Cardiac muscle cell (in vitro differentiated cells and primary cell): ENCODE results near the gene CUX1. TPM values are rescaled to one million over a fixed set of nuclear protein-coding genes. Genes with fewer than 3 reads are reported as not detected.

Source experiments
- DNase-seq, 2 donors: peaks; one replicate each; pipeline versions ENCODE4 v3.0.0 to v3.0.0-alpha.2; 2010 to 2017; ENCODE audit warnings: low read depth in 1 of 2, low spot score in 1 of 2
- H3K27ac ChIP-seq: fragments of 200-600 bp; sonication (generic); 2 replicates; pipeline ENCODE4 v1.5.1; 2016
- H3K27me3 ChIP-seq: fragments of 200-600 bp; sonication (generic); 2 replicates; pipeline ENCODE4 v1.6.0; 2016; ENCODE audit warnings: control low read depth
- H3K36me3 ChIP-seq: fragments of 200-600 bp; sonication (generic); 2 replicates; pipeline ENCODE4 v1.5.1; 2016; ENCODE audit warnings: control low read depth
- H3K4me1 ChIP-seq: fragments of 200-600 bp; sonication (generic); 2 replicates; pipeline ENCODE4 v1.8.1; 2017; ENCODE audit warnings: low read depth, mild to moderate bottlenecking, mixed run types
- H3K4me3 ChIP-seq: fragments of 200-600 bp; sonication (generic); 2 replicates; pipeline ENCODE4 v1.5.1; 2016; ENCODE audit warnings: mild to moderate bottlenecking
- H3K9me3 ChIP-seq: fragments of 200-600 bp; sonication (generic); 2 replicates; pipeline ENCODE4 v1.5.1; 2017; ENCODE audit warnings: low read depth, mild to moderate bottlenecking, control low read depth
- polyA plus RNA-seq: library from polyadenylated mRNA; unstranded; fragments of >200 nt; fragmentation: Nextera tagmentation; extraction: Ambion mirVana; gene quantifications from 2 replicates; pipeline ENCODE4 v1.2.1, GENCODE V29; 2016
- total RNA-seq: library from RNA; depleted of rRNA; stranded (reverse); fragments of >200 nt; gene quantifications from 2 replicates; pipeline ENCODE4 v1.2.3, GENCODE V29; 2016
- TF ChIP-seq, protein P1 (sequence below): IDR thresholded peaks from 2 replicates; pipeline ENCODE4 v1.5.1; 2012; ENCODE audit warnings: low read depth, mild to moderate bottlenecking, low read length

Gene CUX1
- total and polyA plus RNA-seq, 2 experiments from 2014 or later: 67.7 to 85.3 TPM

DNA sequence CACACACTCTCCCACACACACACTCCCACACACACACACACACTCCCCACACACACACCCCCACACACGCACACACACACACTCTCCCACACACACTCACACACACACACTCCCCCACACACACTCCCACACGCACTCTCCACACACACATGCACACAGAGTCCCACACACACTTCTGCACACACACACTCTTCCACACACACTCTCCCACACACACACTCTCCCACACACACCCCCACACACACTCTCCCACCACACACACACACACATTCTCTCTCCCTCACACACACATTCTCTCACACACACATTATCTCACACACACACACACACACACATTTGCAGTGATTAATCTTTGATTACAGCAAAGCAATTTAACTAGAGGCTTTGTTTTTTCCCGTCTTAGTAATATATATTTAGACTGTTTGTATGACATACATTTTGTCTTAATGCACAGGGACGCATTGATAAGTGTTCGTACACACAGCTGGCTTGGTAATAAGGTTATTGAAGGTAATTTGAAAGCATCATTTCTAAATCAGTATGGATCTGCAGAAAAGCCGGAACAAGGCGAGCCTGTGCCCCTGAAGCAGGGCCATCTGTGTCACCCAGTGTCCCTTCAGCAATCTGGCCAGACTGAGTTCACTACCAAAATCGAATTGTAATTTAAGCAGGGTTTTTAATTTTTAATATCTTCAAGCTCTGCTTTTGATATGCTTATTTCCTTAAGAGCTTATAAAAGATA lies 399.3 kb downstream of the CUX1 start:
- H3K36me3 ChIP-seq: peaks cover 6% of the 10 kb centered on the region
- DNase-seq: peak in 1 of 2 donors; percentile 5
- no peaks in the 10 kb centered on the region for H3K4me1 ChIP-seq
- no peaks in the 10 kb centered on the region for H3K27me3 ChIP-seq
- H3K4me3 ChIP-seq: no peak overlapping the region
- TF ChIP-seq, protein P1, sequence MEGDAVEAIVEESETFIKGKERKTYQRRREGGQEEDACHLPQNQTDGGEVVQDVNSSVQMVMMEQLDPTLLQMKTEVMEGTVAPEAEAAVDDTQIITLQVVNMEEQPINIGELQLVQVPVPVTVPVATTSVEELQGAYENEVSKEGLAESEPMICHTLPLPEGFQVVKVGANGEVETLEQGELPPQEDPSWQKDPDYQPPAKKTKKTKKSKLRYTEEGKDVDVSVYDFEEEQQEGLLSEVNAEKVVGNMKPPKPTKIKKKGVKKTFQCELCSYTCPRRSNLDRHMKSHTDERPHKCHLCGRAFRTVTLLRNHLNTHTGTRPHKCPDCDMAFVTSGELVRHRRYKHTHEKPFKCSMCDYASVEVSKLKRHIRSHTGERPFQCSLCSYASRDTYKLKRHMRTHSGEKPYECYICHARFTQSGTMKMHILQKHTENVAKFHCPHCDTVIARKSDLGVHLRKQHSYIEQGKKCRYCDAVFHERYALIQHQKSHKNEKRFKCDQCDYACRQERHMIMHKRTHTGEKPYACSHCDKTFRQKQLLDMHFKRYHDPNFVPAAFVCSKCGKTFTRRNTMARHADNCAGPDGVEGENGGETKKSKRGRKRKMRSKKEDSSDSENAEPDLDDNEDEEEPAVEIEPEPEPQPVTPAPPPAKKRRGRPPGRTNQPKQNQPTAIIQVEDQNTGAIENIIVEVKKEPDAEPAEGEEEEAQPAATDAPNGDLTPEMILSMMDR: no peak
- H3K27ac ChIP-seq: no peak overlapping the region
- no peaks in the 10 kb centered on the region for H3K9me3 ChIP-seq

DNA sequence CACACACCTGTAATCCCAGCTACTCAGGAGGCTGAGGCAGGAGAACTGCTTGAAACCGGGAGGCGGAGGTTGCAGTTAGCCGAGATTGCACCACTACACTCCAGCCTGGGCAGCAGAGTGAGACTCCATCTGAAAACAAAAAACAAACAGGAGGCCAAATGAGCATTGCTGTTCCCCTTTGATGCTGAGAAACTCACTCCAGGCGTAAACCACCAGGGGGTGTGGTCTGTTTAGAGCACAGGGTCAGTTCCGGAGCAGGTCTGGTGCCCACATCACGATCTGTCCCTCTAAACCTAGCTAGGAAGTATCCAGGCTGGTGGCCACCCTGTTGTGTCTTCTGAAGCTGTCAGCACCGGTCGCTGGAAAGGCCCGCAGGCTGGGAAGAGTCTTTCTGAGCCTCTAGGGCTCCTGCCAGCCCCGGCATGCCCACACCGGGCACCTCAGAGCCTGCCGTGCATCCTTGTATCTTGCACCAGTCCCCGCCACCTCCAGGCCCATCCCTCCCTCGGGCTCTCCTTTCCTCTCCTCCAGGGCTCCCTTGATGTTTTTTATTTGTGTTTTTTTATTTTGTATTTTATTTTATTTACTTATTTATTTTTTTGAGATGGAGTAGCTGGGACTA lies 402.9 kb downstream of the CUX1 start:
- TF ChIP-seq, protein P1: no peak
- Histone ChIP-seq H3K4me3 (no peak overlapping the region), H3K27me3 (no peaks in the 10 kb centered on the region), H3K27ac (no peak overlapping the region), H3K36me3 (peaks cover 6% of the 10 kb centered on the region), H3K4me1 (no peaks in the 10 kb centered on the region), H3K9me3 (no peaks in the 10 kb centered on the region)
- no peak for DNase-seq

DNA sequence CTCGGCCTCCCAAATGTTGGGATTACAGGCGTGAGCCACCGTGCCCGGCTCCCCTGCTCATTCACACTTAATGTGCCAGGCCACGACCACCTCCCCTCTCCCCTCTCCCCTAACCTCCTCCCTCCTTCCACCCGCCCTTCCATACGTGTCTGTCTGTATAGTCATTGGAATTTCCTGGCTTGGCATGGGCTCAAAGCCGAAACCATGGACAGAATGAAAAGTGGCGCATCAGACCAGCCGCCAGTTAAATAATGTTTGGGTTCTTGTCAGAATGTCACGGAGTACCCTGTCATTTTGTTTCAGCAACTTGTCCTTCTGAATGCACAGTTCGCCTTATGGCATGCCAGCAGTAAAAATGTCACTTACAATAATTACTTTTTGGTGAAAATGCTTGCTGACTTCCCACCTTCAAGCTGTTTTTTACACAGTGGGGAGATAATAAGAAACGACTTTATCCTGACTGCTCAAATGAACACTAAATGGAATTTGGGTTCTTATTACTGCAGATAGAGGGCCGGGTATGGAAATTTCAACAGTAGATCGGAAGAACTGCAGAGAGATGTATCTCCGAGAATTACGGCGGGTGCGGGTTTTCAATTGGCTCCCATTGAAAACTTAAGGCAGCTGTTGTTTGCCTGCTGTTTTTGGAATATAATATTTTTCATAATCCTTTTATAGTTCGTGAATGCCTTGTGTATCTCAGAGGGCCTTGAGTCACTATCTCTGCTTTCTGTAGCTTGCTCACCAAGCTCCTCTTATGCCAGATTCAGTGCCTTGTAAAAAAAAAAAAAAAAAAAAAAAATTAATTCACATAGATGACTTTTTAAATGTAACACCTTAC lies 403.8 kb downstream of the CUX1 start:
- Histone ChIP-seq H3K27me3 (no peaks in the 10 kb centered on the region), H3K4me1 (no peaks in the 10 kb centered on the region), H3K27ac (no peak overlapping the region), H3K9me3 (no peaks in the 10 kb centered on the region), H3K4me3 (no peak overlapping the region), H3K36me3 (no peaks in the 10 kb centered on the region)
- TF ChIP-seq, protein P1: no peak
- DNase-seq: peak in 1 of 2 donors; percentile 75

DNA sequence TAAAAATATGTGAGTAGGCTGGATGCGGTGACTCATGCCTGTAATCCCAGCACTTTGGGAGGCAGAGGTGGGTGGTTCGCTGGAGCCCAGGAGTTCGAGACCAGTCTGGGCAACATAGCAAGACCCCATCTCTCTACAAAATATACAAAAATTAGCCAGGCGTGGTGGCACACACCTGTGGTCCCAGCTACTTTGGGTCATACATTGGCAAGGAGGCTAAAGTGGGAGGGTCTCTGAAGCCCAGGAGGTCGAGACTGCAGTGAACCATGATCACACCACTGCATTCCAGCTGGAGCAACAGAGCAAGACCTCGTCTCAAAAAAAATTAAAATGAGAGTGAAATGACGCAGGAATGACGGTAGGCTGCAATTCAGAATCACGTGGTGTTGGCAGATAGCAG lies 404.5 kb downstream of the CUX1 start:
- TF ChIP-seq, protein P1: no peak
- no peak for DNase-seq
- Histone ChIP-seq H3K4me1 (no peaks in the 10 kb centered on the region), H3K36me3 (no peaks in the 10 kb centered on the region), H3K9me3 (no peaks in the 10 kb centered on the region), H3K27me3 (no peaks in the 10 kb centered on the region), H3K4me3 (no peak overlapping the region), H3K27ac (no peak overlapping the region)

DNA sequence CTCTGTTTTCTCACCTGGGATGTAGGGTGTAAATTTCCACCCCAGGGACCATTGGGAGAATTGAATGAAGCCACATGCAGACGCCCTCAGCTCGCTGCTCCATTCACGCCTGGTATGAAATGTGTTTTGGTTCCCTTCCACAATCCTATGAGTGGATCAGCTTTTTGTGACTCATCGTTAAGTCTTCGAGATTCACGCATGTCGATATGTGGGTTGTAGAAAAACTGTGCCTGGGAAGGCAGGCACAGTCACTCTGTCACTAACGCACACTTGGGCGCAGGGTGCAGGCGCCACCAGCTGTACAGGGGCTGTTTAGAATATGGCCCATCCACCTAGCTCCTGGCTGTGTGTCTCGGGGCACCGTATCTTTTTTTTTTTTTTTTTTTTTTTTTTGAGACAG lies 405.0 kb downstream of the CUX1 start:
- Histone ChIP-seq H3K4me3 (no peak overlapping the region), H3K36me3 (no peaks in the 10 kb centered on the region), H3K9me3 (no peaks in the 10 kb centered on the region), H3K27me3 (no peaks in the 10 kb centered on the region), H3K4me1 (peaks cover 4% of the 10 kb centered on the region), H3K27ac (no peak overlapping the region)
- no peak for DNase-seq
- TF ChIP-seq, protein P1: no peak
